Suprapubic skin (tissue), 4 donors: Measurements from ENCODE around the gene CS.

Source experiments
- POLR2A ChIP-seq, 2 donors: fragments of 450-650 bp; IDR thresholded peaks; one replicate each; pipeline ENCODE4 v1.6.1; 2017; ENCODE audit warnings: antibody characterized with exemption in 2 of 2, mild to moderate bottlenecking in 2 of 2, moderate library complexity in 2 of 2
- POLR2AphosphoS5 ChIP-seq, 3 donors: sonication (generic); formaldehyde crosslinking; IDR thresholded peaks; one replicate each; pipeline ENCODE4 v1.6.1; 2017; ENCODE audit warnings: antibody characterized with exemption in 3 of 3
- TF ChIP-seq, protein P1 (sequence below), 2 donors: fragments of 200-600 bp in 1 of 2; fragments of 450-650 bp in 1 of 2; sonication (generic) in 1 of 2; IDR thresholded peaks; one replicate each; pipeline ENCODE4 v1.5.1; 2016 to 2019; ENCODE audit warnings: antibody characterized with exemption in 2 of 2, mild to moderate bottlenecking in 1 of 2, moderate library complexity in 1 of 2

DNA sequence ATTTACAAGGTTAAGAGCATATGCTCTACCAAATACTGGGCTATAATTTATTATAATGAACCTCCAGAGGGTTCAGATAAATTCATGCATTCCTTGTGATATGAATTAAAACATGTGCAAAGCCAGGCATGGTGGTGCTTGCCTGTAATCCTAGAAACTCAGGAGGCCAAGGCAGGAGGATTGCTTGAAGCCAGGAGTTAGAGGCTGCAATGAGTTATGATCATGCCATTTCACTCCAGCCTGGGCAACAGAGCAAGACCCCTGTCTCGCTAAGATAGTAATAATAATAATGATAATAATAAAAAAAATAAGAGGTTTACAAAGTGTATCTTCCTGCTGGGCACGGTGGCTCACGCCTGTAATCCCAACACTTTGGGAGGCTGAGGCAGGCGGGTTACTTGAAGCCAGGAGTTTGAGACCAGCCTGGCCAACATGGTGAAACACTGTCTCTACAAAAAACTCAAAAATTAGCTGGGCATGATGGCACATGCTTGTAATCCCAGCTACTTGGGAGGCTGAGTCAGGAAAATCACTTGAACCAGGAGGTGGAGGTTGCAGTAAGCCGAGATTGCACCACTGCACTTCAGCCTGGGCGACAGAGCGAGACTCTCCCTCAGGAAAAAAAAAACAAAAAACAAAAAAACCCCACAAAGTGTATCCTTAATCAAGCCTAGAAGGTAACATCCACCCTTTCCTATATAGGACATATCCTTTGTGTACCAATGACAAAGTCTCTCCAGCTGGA is 7.3 kb upstream of the CS start:
- TF ChIP-seq, protein P1, sequence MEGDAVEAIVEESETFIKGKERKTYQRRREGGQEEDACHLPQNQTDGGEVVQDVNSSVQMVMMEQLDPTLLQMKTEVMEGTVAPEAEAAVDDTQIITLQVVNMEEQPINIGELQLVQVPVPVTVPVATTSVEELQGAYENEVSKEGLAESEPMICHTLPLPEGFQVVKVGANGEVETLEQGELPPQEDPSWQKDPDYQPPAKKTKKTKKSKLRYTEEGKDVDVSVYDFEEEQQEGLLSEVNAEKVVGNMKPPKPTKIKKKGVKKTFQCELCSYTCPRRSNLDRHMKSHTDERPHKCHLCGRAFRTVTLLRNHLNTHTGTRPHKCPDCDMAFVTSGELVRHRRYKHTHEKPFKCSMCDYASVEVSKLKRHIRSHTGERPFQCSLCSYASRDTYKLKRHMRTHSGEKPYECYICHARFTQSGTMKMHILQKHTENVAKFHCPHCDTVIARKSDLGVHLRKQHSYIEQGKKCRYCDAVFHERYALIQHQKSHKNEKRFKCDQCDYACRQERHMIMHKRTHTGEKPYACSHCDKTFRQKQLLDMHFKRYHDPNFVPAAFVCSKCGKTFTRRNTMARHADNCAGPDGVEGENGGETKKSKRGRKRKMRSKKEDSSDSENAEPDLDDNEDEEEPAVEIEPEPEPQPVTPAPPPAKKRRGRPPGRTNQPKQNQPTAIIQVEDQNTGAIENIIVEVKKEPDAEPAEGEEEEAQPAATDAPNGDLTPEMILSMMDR (IDR thresholded peaks at IDR 0.05): no peak
- no peak for TF ChIP-seq POLR2A (IDR thresholded peaks at IDR 0.05)
- TF ChIP-seq POLR2AphosphoS5 (IDR thresholded peaks at IDR 0.05): no peak
